H1 (cell line): ENCODE measurements around the gene BSG. TPM values are rescaled to one million over a fixed set of nuclear protein-coding genes. Genes with fewer than 3 reads are reported as not detected.

ENCODE experiments used
- CTCF ChIA-PET: fragments of 300-600 bp; sonication (Branson Sonifier 250); formaldehyde crosslinking; loops from one replicate; lab custom pipeline; 2021; ENCODE audit not compliant: partially characterized antibody; lab: Charles Lee
- POLR2A ChIA-PET: fragments of 300-600 bp; sonication (Branson Sonifier 250); formaldehyde crosslinking; loops from one replicate; lab custom pipeline; 2021; ENCODE audit warnings: inconsistent platforms; ENCODE audit not compliant: partially characterized antibody; lab: Charles Lee
- DNase-seq, 2 experiments: peaks; one replicate each; pipeline versions ENCODE4 v3.0.0 to v3.0.0-alpha.2; 2010 to 2022; ENCODE audit warnings: low spot score in 2 of 2, low read depth in 1 of 2, mixed read lengths in 1 of 2
- FAIRE-seq: peaks from 2 replicates; lab custom pipeline; 2011; peaks lifted over from hg19 to GRCh38; lab: Jason Lieb, UNC
- H2AFZ ChIP-seq: 2 replicates; pipeline ENCODE4 v1.8.1; 2012; ENCODE audit warnings: low read length, inconsistent platforms
- H2AK5ac ChIP-seq: 2 replicates; pipeline ENCODE4 v1.6.1; 2013; ENCODE audit warnings: low read depth, low read length
- H2BK120ac ChIP-seq: replicated peaks from 2 replicates; pipeline ENCODE3; 2013; ENCODE audit warnings: low read depth, low read length, inconsistent platforms
- H2BK12ac ChIP-seq: 2 replicates; pipeline ENCODE4 v1.6.1; 2013; ENCODE audit warnings: low read depth, low read length
- H2BK15ac ChIP-seq: 2 replicates; pipeline ENCODE4 v1.6.1; 2013; ENCODE audit warnings: low read length
- H2BK20ac ChIP-seq: 2 replicates; pipeline ENCODE4 v1.6.1; 2013; ENCODE audit warnings: low read length
- H2BK5ac ChIP-seq: 2 replicates; pipeline ENCODE4 v1.6.1; 2013; ENCODE audit warnings: low read depth, low read length
- H3K14ac ChIP-seq: 2 replicates; pipeline ENCODE4 v1.6.1; 2013; ENCODE audit warnings: inconsistent platforms; ENCODE audit not compliant: insufficient read length
- H3K18ac ChIP-seq: 2 replicates; pipeline ENCODE4 v1.6.1; 2013; ENCODE audit warnings: low read length; ENCODE audit errors: extremely low read depth
- H3K23ac ChIP-seq: 2 replicates; pipeline ENCODE4 v1.6.1; 2013; ENCODE audit warnings: inconsistent platforms; ENCODE audit not compliant: insufficient read length
- H3K23me2 ChIP-seq: 2 replicates; pipeline ENCODE4 v1.6.1; 2013; ENCODE audit warnings: low read depth, low read length
- H3K27ac ChIP-seq: 2 replicates; pipeline ENCODE4 v1.6.1; 2011; ENCODE audit warnings: low read depth, low read length, inconsistent platforms
- H3K27me3 ChIP-seq, 4 experiments: replicated peaks in 1 of 4; 1 replicate in 1 of 4; 2 replicates in 3 of 4; pipeline versions ENCODE4 v1.6.1 to v1.8.1; 2011 to 2013; ENCODE audit warnings: low read length in 3 of 4, mild to moderate bottlenecking in 3 of 4, inconsistent platforms in 2 of 4, mixed read lengths in 2 of 4, moderate library complexity in 1 of 4; ENCODE audit not compliant: control insufficient read depth in 3 of 4, insufficient read depth in 3 of 4; ENCODE audit errors: extremely low read depth in 1 of 4
- H3K36me3 ChIP-seq, 4 experiments: 2 replicates each; pipeline versions ENCODE4 v1.6.1 to v1.8.1; 2011 to 2013; ENCODE audit warnings: mild to moderate bottlenecking in 4 of 4, low read length in 3 of 4, moderate library complexity in 2 of 4, control low read depth in 1 of 4, inconsistent platforms in 1 of 4; ENCODE audit not compliant: insufficient read depth in 4 of 4, control insufficient read depth in 2 of 4
- H3K4ac ChIP-seq: replicated peaks from 2 replicates; pipeline ENCODE3; 2013; ENCODE audit warnings: low read length, low read depth, mixed read lengths, inconsistent platforms; ENCODE audit not compliant: insufficient read length
- H3K4me1 ChIP-seq, 4 experiments: replicated peaks in 1 of 4; 1 replicate in 1 of 4; 2 replicates in 3 of 4; pipeline versions ENCODE4 v1.6.1 to v1.8.1; 2011 to 2013; ENCODE audit warnings: low read length in 3 of 4, inconsistent platforms in 2 of 4, mixed read lengths in 1 of 4; ENCODE audit not compliant: insufficient read depth in 4 of 4, control insufficient read depth in 3 of 4
- H3K4me2 ChIP-seq, 2 experiments: 2 replicates each; pipeline versions ENCODE4 v1.6.1 to v1.8.1; 2011 to 2013; ENCODE audit warnings: low read depth in 2 of 2, low read length in 2 of 2, control low read depth in 1 of 2, inconsistent platforms in 1 of 2, mild to moderate bottlenecking in 1 of 2; ENCODE audit not compliant: insufficient read depth in 1 of 2
- H3K4me3 ChIP-seq, 4 experiments: fragments of 200-600, 300-600 bp in 1 of 4; sonication (generic), shearing (Covaris generic), sonication (Bioruptor Twin) in 1 of 4; 2 replicates each; pipeline versions ENCODE4 v1.5.1 to v1.8.1; 2011 to 2016; ENCODE audit warnings: low read length in 4 of 4, low read depth in 3 of 4, control low read depth in 2 of 4, inconsistent platforms in 2 of 4, mild to moderate bottlenecking in 2 of 4, mixed read lengths in 1 of 4, moderate library complexity in 1 of 4; ENCODE audit not compliant: insufficient read depth in 2 of 4; ENCODE audit errors: extremely low read depth in 1 of 4
- H3K56ac ChIP-seq: replicated peaks from 2 replicates; pipeline ENCODE3; 2013; ENCODE audit warnings: low read depth, mild to moderate bottlenecking, mixed read lengths, low read length, inconsistent platforms; ENCODE audit not compliant: insufficient read length
- H3K79me1 ChIP-seq: 2 replicates; pipeline ENCODE4 v1.6.1; 2013; ENCODE audit warnings: low read depth, low read length, control low read depth
- H3K79me2 ChIP-seq, 2 experiments: 2 replicates each; pipeline versions ENCODE4 v1.6.1 to v1.8.1; 2012 to 2013; ENCODE audit warnings: low read length in 2 of 2, mild to moderate bottlenecking in 2 of 2, inconsistent platforms in 1 of 2; ENCODE audit not compliant: insufficient read depth in 2 of 2, control insufficient read depth in 1 of 2
- H3K9ac ChIP-seq, 4 experiments: replicated peaks in 1 of 4; 1 replicate in 1 of 4; 2 replicates in 3 of 4; pipeline versions ENCODE4 v1.6.1 to v1.8.1; 2011 to 2013; ENCODE audit warnings: low read depth in 3 of 4, low read length in 3 of 4, control low read depth in 2 of 4, mild to moderate bottlenecking in 2 of 4, moderate library complexity in 2 of 4, inconsistent platforms in 1 of 4; ENCODE audit errors: extremely low read depth in 1 of 4
- H3K9me3 ChIP-seq, 2 experiments: 2 replicates each; pipeline versions ENCODE4 v1.6.1 to v1.8.1; 2012 to 2013; ENCODE audit warnings: mild to moderate bottlenecking in 2 of 2, moderate library complexity in 2 of 2, control low read depth in 1 of 2, inconsistent platforms in 1 of 2, low read depth in 1 of 2, low read length in 1 of 2, mixed read lengths in 1 of 2; ENCODE audit not compliant: insufficient read depth in 2 of 2
- H4K20me1 ChIP-seq, 2 experiments: replicated peaks in 1 of 2; 2 replicates each; pipeline versions ENCODE3 to v1.8.1; 2011 to 2013; ENCODE audit warnings: inconsistent platforms in 2 of 2, low read length in 2 of 2, mild to moderate bottlenecking in 1 of 2; ENCODE audit not compliant: insufficient read depth in 2 of 2, control insufficient read depth in 1 of 2
- H4K5ac ChIP-seq: 2 replicates; pipeline ENCODE4 v1.6.1; 2013; ENCODE audit warnings: low read length, low read depth, mixed read lengths, inconsistent platforms; ENCODE audit not compliant: insufficient read length
- H4K8ac ChIP-seq: 2 replicates; pipeline ENCODE4 v1.8.0; 2013; ENCODE audit warnings: mild to moderate bottlenecking, moderate library complexity, low read length, inconsistent platforms; ENCODE audit not compliant: insufficient read depth; ENCODE audit errors: extremely low read depth
- H4K91ac ChIP-seq: replicated peaks from 2 replicates; pipeline ENCODE3; 2013; ENCODE audit warnings: low read length, mixed read lengths, inconsistent platforms; ENCODE audit not compliant: insufficient read length
- SIRT6 ChIP-seq: IDR thresholded peaks from one replicate; pipeline ENCODE4 v1.7.1; 2012; ENCODE audit warnings: low read length, inconsistent platforms
- TAF1 ChIP-seq: IDR thresholded peaks from 2 replicates; pipeline ENCODE4 v1.6.1; 2011; ENCODE audit warnings: mild to moderate bottlenecking, low read depth, low read length
- TAF7 ChIP-seq: optimal IDR thresholded peaks from 2 replicates; pipeline ENCODE3; 2011; ENCODE audit warnings: low read depth, mild to moderate bottlenecking, inconsistent platforms, low read length, moderate library complexity, borderline replicate concordance
- YY1 ChIP-seq: IDR thresholded peaks from 2 replicates; pipeline ENCODE4 v1.6.1; 2011; ENCODE audit warnings: low read depth, mild to moderate bottlenecking, low read length
- WGBS, 2 experiments: shearing (Covaris generic) in 1 of 2; methylation state at CpG; one replicate each; pipeline versions ENCODE4 v1.1.6 to v1.1.7; 2013 to 2015; ENCODE audit warnings: low lambda C conversion rate in 2 of 2, mixed read lengths in 2 of 2, inconsistent platforms in 1 of 2, low coverage in 1 of 2, missing lambda C conversion rate in 1 of 2; ENCODE audit not compliant: insufficient replicate concordance in 2 of 2, insufficient coverage in 1 of 2, insufficient read length in 1 of 2; ENCODE audit errors: extremely low coverage in 1 of 2, missing lambda C conversion rate in 1 of 2; 5-methylcytosine and 5-hydroxymethylcytosine counted together
- polyA plus RNA-seq, 7 experiments: library from polyadenylated mRNA; depleted of rRNA in 3 of 7; stranded (reverse) in 5 of 7; unstranded in 2 of 7; fragments of >200 nt in 5 of 7; fragments of 200-250 nt in 2 of 7; gene quantifications; 1 replicate in 5 of 7; 2 replicates in 1 of 7; 4 replicates in 1 of 7; pipeline versions ENCODE4 v1.2.1 to v1.2.3, GENCODE V29; 2011 to 2013; ENCODE audit warnings: missing spikeins in 2 of 7, mixed read lengths in 2 of 7
- total RNA-seq: library from RNA; stranded (reverse); fragmentation: NEBNext Ultra II Directional; extraction: Animal tissue kit (Norgen Biotek cat#: 25700); gene quantifications from 2 replicates; pipeline ENCODE4 v1.2.1, GENCODE V29; 2021

Gene BSG
- total and polyA plus RNA-seq, 2 of the 8 experiments (the other 6 are each of a cell fraction or from before 2014, with no cell fraction given) = 726 to 1,055 TPM

- peaks cover 0 to 12% of the 10 kb centered on the region in 2 experiments; a peak in 2 of 4 replicates for H3K79me2 ChIP-seq
- H2BK5ac ChIP-seq = no peak overlapping the region
- H3K23ac ChIP-seq = no peak overlapping the region
- no peak overlapping the region for H2BK20ac ChIP-seq
- H2BK15ac ChIP-seq = no peak overlapping the region
- ChIA-PET POLR2A (interaction anchor here (0.6 to 2.0 kb wide), 3 partner anchors 8 to 274 kb away, joined by 3 to 6 read pairs (median 3); no protein-coding TSS in a partner anchor), CTCF (no interaction called here)
- H3K36me3 ChIP-seq = peaks cover 8 to 49% (median 25%) of the 10 kb centered on the region in 4 experiments; a peak in 6 of 8 replicates
- DNase-seq (no peak), FAIRE-seq (no peak)
- no peaks in the 10 kb centered on the region for H3K23me2 ChIP-seq
- no peak overlapping the region for H4K91ac ChIP-seq
- WGBS, 2 experiments = 89% methylated on average over 14 of the region's 30 CpGs; no CpG with 5 or more reads in 1 of the 2 experiments
- no peak overlapping the region for H2AK5ac ChIP-seq
- no peaks in the 10 kb centered on the region for H3K27me3 ChIP-seq
- no peak overlapping the region for H3K4ac ChIP-seq
- no peak overlapping the region for H2BK120ac ChIP-seq
- no peak for TF ChIP-seq TAF1
- TF ChIP-seq SIRT6 = no peak
- no peak for TF ChIP-seq TAF7
- TF ChIP-seq YY1 = no peak
- no peak overlapping the region for H3K56ac ChIP-seq
- no peaks in the 10 kb centered on the region; a peak in 1 of 7 replicates for H3K4me1 ChIP-seq
- no peak overlapping the region for H3K18ac ChIP-seq
- no peak overlapping the region for H2AFZ ChIP-seq
- H3K27ac ChIP-seq = no peak overlapping the region
- peaks cover 21% of the 10 kb centered on the region for H3K79me1 ChIP-seq
- H2BK12ac ChIP-seq = no peak overlapping the region
- H3K9me3 ChIP-seq = no peaks in the 10 kb centered on the region
- no peak overlapping the region for H3K4me2 ChIP-seq
- H3K14ac ChIP-seq = no peak overlapping the region
- H4K20me1 ChIP-seq = peaks cover 10 to 32% of the 10 kb centered on the region in 2 experiments
- H4K8ac ChIP-seq = no peak overlapping the region; the same call in 1 of the 2 replicates
- no peak overlapping the region for H3K9ac ChIP-seq
- no peak overlapping the region for H4K5ac ChIP-seq
- no peak overlapping the region for H3K4me3 ChIP-seq
Measured at GRCh38 chr19:539429-540030, 32.9 kb upstream of the BSG start.
